GM18505 (cell line): ENCODE measurements around the gene DERL3.
"Not testable (repeated sequence)": the region's sequence is repeated elsewhere in the genome, so short reads cannot be mapped to it uniquely, and the experiment has no call there.

Experiments used
- ATAC-seq: cut with Tn5 transposase; IDR thresholded peaks from one replicate; pipeline ENCODE4 v1.9.1; 2021; ENCODE audit not compliant: unreplicated experiment
- POLR2A ChIP-seq: IDR thresholded peaks from 4 replicates; pipeline ENCODE4 v1.6.1; 2011; ENCODE audit warnings: borderline replicate concordance; ENCODE audit not compliant: insufficient read depth, insufficient read length; ENCODE audit errors: extremely low read depth

The DERL3 gene

DNA sequence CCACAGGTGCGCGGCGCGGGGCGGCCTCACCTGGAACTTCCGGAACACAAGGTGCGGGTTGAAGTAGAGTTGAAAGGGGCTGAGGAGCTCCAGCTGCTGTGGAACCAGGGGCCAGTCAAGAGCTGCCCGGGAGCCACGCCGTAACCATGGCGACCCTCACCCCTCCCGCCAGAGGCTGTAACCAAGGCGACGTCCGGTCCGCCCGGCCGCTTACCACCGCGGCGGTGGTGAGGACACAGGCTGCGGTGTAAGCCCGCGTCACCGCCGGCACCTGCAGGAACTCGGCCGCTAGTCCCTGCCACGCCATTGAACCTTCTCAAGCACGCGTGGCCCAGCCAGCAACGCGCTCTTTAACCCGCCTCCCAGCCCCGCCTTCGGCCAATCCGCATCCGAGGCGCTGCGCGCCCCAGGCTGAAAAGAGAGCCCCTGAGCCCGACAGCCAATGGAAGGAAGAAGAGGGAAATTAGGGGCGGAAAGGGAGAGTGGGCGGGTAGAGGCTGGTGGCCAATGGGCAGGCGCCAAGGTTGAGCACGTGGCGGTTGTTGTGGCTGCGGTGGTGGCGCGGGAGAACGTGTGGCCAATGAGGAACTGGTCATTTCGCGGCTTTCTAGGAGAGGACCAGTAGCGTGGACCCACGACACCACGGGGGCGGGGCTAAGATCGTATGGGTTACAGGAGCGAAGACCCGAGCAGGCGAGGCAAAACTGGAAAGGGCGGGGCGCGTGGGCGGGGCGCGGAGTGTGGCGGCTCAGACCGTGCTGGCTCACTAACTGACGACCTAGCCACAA lies at the start of gene DERL3:
TSS of gene DERL3 (minus strand) at position 326 of the 788 bp plus-strand sequence. CDS start at position 307, 19 bp downstream.
- peak; percentile 68 for ATAC-seq
- no peak for TF ChIP-seq POLR2A

DNA sequence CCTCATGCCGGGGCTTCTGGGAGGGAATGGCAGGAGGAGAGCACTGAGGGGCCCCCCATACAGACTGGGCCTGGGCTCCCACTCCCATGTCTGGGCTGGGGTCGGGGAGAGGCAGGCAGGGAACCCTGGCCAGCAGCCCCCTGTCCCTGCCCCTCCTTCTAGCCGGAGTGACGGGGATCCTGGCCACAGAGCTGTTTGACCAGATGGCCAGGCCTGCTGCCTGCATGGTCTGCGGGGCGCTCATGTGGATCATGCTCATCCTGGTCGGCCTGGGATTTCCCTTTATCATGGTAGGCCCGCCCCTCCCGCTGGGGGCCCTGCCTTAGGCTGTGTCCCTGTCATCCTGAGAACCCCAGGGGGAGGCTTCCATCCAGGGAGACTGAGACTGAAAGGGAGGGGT lies 45.3 kb upstream of the DERL3 start:
- ATAC-seq, result no peak
- no peak for TF ChIP-seq POLR2A

DNA sequence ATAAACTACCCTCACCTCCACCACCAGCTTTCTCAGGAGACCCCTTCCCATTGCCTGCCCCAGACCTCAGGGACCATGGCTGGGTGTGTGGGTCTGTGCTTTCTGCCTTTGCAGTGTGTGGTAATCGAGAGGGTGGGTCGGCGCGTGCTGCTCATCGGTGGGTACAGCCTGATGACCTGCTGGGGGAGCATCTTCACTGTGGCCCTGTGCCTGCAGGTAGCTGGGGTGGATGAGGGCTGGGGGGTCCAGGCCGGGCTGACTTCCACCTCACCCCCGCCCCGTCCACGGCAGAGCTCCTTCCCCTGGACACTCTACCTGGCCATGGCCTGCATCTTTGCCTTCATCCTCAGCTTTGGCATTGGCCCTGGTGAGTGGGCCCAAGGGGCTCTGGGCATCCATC lies 44.9 kb upstream of the DERL3 start:
- ATAC-seq, result no peak

DNA sequence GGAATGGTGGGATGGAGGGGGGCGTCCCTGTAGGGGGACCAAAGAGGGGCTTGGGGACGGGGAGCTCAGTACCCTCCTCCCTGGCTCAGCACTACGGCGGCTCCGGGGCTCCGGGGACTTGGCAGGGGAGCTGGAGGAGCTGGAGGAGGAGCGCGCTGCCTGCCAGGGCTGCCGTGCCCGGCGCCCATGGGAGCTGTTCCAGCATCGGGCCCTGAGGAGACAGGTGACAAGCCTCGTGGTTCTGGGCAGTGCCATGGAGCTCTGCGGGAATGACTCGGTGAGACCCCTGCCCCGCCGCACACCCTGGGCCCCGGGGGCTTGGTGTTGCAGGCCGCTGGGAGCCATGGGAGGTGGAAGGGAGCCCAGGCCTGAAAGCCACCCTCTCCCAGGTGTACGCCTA lies 43.6 kb upstream of the DERL3 start:
- TF ChIP-seq POLR2A, result no peak
- no peak for ATAC-seq

More for the DNA sequence above, 44.9 kb upstream of the DERL3 start:
- no peak for TF ChIP-seq POLR2A

DNA sequence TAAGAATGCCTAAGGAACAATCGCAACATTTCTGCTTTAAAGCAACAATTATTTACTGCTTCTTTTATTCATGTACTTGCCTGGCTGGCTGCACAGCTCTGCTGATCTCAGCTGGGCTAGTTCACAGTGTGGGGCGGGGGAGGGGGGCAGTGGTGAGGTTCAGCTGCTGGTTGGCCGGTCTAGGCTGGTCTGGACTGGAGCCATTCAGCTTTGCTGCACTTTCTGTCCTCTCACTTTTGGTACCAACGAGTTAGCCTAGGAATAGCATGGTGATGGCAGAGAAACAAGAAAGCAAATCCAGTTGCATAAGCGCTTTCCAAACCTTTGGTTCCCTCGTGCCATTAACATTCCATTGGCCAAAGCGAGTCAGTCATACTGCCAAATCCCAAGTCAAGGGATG lies 39.4 kb upstream of the DERL3 start:
- TF ChIP-seq POLR2A, result no peak

DNA sequence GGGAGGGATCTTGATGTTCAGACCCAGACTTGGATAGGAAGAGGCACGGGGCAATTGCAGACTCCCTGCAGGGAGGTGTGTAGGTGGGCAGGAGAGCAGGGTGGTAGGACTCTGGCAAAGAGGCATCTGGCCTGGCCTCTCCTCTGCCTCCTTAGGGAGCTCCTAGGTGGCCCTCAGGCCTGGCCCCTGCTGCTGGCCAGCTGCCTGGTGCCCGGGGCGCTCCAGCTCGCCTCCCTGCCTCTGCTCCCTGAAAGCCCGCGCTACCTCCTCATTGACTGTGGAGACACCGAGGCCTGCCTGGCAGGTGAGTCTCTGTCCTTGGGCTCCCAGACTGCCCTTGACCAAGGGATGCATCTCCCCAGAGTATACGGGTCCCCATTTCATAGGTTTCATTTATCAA lies 38.8 kb upstream of the DERL3 start:
- no peak for TF ChIP-seq POLR2A
- no peak for ATAC-seq

More for the DNA sequence above, 39.4 kb upstream of the DERL3 start:
- ATAC-seq, result no peak

DNA sequence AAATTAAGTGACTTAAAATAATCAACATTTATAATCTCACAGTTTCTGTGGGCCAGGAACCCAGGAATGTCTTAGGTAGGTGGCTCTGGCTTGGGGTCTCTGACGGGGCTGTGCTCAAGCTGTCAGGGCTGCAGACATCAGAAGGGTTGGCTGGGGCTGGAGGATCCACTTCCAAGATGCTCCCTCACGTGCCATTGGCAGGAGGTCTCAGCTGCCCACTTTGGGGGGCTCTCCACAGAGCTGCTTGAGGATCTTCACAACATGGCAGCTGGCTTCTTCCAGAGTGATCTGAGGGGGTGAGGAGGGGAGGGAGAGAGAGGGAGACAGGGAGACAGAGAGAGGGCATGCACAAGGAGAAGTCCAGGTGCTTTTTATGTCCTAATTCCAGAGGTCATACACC lies 37.0 kb upstream of the DERL3 start:
- TF ChIP-seq POLR2A, result no peak
- no peak for ATAC-seq

DNA sequence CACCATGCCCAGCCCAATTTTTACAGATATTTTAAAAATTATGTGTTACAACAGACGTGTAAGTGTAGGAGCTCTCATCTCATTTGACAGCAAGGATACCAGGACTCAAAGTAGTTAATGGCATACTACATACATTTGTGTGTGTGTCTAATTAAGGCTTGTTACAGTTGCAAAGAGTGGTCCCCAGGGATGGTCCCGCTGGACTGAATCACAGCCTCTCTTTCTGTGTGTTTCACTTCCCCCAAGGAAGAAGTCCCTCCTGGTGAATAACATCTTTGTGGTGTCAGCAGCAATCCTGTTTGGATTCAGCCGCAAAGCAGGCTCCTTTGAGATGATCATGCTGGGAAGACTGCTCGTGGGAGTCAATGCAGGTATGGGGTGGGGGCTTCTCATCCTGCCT lies 36.1 kb upstream of the DERL3 start:
- no peak for TF ChIP-seq POLR2A
- no peak for ATAC-seq

DNA sequence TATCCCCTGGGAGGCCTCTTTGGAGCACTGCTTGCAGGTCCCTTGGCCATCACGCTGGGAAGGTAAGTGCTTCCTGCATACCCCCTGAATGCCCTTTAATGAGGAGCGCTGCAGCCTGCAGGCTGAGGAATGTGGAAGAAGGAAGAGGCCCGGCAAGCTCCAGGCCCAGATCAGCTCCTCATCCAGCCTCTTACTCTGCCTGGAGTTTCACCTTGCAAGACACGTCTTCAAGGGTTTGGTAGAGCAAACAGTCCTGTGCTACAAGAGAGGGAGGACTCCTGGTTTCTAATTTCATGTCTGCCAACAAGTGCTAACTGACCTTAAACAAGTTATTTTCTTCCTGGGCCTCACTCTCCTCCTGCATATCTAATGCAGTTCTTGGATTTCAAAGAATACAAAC lies 29.8 kb upstream of the DERL3 start:
- no peak for ATAC-seq
- no peak for TF ChIP-seq POLR2A

DNA sequence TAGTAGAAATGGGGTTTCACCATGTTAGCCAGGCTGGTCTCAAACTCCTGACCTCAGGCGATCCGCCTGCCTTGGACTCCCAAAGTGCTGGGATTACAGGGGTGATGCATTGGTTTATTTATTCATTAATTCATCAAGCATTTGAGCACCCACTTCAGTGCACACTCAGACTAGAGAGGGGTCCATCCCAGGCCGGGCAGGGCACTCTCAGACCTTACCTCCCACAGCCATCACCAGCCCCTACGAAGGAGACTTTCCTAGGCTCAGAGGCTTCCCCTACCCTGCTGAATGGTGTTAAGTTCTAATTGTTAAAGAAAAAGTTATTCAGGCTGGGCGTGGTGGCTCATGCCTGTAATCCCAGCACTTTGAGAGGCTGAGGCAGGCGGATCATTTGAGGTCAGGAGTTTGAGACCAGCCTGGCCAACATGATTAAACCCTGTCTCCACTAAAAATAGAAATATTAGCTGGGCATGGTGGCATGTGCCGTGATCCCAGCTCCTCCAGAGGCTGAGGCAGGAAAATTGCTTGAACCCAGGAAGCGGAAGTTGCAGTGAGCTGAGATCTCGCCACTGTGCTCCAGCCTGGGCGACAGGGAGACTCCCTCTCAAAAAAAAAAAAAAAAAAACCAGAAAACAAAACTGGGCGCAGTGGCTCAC lies 25.8 kb upstream of the DERL3 start:
- not testable (repeated sequence) for ATAC-seq

DNA sequence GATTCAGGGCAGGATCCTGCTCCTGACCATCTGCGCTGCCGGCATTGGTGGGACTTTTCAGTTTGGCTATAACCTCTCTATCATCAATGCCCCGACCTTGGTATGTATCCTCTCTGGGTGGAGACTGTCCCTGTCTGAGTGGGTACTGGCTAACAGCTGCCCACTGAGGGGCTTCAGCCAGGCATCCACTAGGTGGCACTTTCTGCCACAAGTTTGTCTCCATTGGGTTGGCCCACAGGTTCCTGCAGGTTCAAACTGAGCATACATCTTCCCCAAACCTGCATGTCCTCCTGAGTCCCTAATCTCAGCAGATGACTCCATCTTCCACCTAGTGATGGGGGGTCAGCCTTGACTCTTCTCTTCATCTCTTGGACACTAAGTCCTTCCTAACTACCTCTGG lies 23.3 kb upstream of the DERL3 start:
- no peak for TF ChIP-seq POLR2A
- no peak for ATAC-seq

DNA sequence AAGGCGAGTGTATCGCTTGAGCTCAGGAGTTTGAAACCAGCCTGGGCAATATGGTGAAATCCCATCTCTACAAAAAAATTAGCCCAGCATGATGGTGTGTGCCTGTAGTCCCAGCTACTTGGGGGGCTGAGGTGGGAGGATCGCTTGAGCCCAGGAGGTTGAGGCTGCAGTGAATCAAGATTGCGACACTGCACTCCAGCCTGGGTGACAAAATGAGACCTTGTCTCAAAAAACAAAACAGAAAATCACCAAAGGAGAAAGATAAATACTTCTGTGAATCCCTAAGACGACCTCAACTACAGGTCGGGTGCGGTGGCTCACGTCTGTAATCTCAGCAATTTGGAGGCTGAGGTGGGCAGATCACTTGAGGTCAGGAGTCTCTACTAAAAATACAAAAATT lies 21.4 kb upstream of the DERL3 start:
- not testable (repeated sequence) for ATAC-seq

DNA sequence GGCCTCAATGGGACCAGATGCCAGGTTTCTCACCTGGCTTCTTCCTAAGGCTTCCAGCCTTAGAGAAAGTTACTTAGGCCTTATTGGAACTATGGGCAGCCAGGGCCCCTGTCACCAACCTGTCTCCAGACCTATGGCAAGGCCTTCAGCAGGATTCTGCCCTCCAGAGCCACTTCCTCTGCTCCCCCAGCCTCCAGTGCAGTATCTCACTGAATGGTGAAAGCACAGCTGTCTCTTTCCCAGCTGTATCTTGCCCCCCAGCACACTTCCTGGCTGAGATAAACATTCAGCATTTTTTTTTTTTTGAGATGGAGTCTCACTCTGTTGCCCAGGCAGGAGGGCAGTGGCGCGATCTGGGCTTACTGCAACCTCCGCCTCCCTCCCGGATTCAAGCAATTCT lies 20.4 kb upstream of the DERL3 start:
- TF ChIP-seq POLR2A, result no peak
- no peak for ATAC-seq

DNA sequence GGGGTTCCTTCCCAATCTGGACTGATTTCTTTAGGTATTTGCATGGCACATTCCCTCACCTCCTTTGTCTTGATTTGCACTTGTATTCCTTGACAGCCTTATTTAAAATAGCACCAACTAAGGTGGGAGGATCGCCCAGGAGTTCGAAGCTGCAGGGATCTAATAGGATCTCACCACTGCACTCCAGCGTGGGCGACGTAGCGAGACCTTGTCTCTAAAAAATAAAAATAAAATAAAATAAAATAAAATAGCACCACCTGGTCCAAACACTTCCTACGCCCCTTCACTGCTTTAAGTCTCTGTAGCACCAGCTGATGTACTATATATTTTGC lies 19.6 kb upstream of the DERL3 start:
- TF ChIP-seq POLR2A, result no peak
- no peak for ATAC-seq
